AG09309 (cell line): ENCODE results near the gene FTH1.

Source experiments
- DNase-seq: peaks from one replicate; pipeline ENCODE4 v3.0.0-alpha.2; 2010; ENCODE audit warnings: low read depth
- H3K4me3 ChIP-seq: 2 replicates; pipeline ENCODE4 v1.5.1; 2011; ENCODE audit warnings: mild to moderate bottlenecking, low read depth, low read length, moderate library complexity; ENCODE audit not compliant: control insufficient read depth
- TF ChIP-seq, protein P1 (sequence below): IDR thresholded peaks from 2 replicates; pipeline ENCODE4 v1.5.1; 2011; ENCODE audit warnings: mild to moderate bottlenecking, low read depth, low read length, inconsistent platforms; ENCODE audit not compliant: insufficient read depth, control insufficient read depth; ENCODE audit errors: missing control alignments

Gene FTH1

DNA sequence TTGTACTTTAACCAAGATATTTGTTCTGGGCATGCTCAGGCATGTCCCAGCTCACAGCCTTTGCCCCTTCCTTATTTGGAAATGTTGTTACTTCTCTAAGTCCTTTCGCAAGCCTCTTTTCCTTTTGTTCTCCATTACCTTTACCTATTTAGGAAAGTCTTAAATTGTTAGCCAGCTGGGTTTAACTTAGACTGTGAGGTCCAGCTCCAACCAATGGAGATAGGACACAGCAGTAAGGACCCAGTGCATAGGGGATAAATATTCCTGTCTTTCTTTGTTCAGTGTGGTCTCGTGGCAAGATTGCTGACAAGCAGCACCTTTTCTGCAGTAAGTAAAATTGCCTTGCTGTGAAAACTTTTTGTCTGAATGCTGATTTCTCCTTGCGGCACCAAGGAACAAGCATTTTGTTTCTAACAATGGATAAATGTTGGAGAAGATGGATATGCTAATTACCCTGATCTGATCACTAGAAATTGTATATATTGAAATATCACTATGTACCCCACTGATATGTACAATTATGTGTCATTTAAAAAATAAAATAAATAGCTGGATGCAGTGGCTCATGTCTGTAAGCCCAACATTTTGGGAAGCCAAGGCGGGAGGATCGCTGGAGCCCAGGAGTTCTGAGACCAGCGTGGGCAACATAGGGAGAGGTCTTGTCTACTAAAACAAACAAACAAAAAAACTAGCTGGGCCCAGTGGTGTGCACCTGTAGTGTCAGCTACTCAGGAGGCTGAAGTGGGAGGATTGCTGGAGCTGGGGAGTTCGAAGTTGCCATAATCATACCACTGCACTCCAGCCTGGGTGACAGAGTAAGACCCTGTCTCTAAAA is 31.9 kb upstream of the FTH1 start:
- TF ChIP-seq, protein P1, sequence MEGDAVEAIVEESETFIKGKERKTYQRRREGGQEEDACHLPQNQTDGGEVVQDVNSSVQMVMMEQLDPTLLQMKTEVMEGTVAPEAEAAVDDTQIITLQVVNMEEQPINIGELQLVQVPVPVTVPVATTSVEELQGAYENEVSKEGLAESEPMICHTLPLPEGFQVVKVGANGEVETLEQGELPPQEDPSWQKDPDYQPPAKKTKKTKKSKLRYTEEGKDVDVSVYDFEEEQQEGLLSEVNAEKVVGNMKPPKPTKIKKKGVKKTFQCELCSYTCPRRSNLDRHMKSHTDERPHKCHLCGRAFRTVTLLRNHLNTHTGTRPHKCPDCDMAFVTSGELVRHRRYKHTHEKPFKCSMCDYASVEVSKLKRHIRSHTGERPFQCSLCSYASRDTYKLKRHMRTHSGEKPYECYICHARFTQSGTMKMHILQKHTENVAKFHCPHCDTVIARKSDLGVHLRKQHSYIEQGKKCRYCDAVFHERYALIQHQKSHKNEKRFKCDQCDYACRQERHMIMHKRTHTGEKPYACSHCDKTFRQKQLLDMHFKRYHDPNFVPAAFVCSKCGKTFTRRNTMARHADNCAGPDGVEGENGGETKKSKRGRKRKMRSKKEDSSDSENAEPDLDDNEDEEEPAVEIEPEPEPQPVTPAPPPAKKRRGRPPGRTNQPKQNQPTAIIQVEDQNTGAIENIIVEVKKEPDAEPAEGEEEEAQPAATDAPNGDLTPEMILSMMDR: no peak
- no peak overlapping the region for H3K4me3 ChIP-seq
- no peak for DNase-seq

DNA sequence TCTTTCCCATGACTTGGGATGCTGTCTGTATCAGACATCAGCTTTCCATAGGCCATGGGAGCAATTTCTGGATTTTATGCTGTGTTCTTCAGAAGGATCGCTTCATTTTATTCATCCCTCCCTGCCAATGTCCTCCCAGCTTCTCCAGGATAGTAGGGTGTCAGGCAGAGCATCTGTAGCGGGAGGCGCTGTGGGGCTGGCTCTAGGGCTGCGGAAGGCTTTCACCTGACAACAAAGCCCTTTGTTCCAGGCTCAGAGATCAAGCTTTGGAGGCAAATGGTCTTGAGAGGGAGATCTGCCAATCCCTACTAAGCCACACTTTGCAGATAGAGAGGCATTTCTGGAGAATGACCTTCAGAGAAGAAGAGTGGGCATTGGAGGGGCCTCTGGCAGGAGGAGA is 29.5 kb upstream of the FTH1 start:
- TF ChIP-seq, protein P1: no peak
- DNase-seq: no peak
- H3K4me3 ChIP-seq: no peak overlapping the region

GRCh38 chr11:61994981-61995380 is 27.5 kb upstream of the FTH1 start:
- DNase-seq: no peak
- H3K4me3 ChIP-seq: no peak overlapping the region
- TF ChIP-seq, protein P1: no peak

DNA sequence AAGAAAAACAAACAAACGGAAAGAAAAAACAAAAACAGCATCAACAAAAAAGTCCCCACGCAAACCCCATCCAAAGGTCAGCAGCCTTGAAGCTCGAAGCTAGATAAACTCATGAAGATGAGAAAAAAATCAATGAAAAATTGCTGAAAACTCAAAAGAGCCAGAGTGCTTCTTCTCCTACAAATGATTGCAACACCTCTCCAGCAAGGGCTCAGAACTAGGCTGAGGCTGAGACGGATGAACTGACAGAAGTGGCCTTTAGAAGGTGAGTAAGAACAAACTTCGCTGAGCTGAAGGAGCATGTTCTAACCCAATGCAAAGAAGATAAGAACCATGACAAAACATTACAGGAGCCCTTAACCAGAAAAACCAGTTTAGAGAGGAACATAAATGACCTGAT is 18.4 kb upstream of the FTH1 start:
- DNase-seq: no peak
- TF ChIP-seq, protein P1: no peak
- no peak overlapping the region for H3K4me3 ChIP-seq

- no peak overlapping the region for H3K4me3 ChIP-seq
- no peak for DNase-seq
- TF ChIP-seq, protein P1: no peak
Measured at GRCh38 chr11:61983419-61983818, 16.0 kb upstream of the FTH1 start.

DNA sequence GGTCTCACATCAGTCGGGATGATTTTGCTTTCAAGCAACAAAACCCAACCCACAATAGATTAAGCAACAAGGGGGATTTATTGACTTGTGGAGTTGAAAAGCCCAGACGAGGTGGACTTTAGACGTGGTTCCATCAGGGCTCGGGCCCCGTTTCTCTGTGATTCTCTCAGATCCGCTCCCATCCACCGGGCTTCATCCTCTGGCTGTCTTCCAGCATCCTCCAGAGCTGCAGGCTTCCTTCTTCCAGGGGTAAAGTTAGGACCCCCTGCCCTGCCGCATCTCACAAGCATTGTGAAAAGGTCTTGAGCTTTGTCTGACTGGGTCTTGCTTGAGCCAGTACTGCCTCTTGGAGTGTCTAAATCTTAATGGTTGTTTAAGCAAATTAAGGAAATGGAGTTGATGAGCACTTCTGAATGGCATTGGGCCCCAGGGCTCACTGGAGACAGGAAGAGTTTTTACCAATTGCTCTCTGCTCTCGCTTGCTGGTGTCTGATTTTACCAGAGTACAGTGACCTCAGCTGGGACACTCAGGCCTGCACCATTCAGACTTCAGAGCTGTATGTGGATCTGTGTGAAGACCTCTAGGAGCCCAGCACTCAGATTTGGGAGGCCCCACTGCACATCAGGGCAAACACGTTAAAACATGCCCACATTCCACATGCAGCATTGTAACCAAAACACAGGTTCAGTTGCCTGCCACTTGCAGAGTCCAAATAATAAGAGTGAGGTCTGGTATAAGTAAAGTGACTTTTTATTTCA is 13.5 kb upstream of the FTH1 start:
- no peak for DNase-seq
- no peak overlapping the region for H3K4me3 ChIP-seq
- TF ChIP-seq, protein P1: no peak
